Stimulated activated CD4-positive, alpha-beta T cell treated with anti-CD3 and anti-CD28 coated beads, TNF-alpha, amount 100 ng/mL, for 1 hour (primary cell): ENCODE data around the gene KMT2C.
"Not testable (repeated sequence)": the region's sequence is repeated elsewhere in the genome, so short reads cannot be mapped to it uniquely, and the experiment has no call there.

Source experiments
- DNase-seq, 3 donors: peaks; one replicate each; pipeline ENCODE4 v3.0.0-alpha.2; 2020; ENCODE audit warnings: low read depth in 3 of 3, low spot score in 1 of 3

KMT2C gene

DNA sequence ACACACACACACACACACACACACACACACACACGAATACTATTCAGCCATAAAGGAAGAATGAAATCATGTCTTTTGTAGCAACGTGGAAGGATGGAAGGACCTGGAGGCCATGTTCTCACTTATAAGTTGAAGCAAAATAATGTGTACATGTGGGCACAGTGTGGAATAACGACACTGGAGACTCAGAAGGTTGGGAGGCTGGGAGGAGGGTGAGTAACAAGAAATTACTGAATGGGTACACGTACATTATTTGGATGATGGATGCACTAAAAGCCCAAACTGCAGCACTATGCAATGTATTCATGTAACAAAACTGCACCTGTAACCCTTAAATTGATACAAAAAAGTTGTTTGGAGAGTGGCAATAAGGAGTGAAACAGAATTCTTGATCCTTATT, 32.1 kb downstream of the KMT2C start:
- DNase-seq: no peak

DNA sequence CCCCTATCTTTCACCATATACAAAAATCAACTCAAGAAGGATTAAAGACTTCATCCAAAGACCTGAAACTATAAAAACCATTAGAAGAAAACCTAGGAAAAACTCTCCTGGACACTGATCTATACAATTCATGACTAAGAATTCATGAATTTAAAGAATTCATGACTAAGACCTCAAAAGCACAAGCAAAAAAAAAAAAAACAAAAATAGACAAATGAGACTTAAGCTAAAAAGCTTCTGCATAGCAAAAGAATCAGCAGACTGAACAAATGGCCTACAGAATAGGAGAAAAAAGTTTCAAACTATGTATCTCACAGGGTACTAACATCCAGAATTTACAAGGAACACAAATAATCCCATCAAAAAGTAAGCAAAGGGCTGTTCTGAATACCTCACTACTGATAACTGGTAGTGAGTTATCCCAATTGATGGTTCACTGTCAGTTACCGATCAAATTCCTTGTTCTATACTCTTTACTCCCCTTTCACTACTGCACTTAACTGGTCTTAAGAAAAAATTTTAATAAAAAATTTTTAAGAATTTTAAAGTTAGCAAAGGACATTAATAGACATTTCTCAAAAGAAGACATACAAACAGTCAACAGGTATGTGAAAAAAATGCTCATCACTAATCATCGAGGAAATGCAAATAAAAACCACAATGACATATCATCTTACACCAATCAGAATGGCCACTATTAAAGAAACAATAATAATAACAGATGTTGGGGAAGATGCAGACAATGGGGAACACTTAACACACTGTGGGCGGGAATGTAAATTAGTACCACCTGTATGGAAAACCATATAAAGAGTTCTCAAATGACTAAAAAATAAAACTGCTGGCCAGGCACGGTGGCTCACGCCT, 33.2 kb downstream of the KMT2C start:
- no peak for DNase-seq

DNA sequence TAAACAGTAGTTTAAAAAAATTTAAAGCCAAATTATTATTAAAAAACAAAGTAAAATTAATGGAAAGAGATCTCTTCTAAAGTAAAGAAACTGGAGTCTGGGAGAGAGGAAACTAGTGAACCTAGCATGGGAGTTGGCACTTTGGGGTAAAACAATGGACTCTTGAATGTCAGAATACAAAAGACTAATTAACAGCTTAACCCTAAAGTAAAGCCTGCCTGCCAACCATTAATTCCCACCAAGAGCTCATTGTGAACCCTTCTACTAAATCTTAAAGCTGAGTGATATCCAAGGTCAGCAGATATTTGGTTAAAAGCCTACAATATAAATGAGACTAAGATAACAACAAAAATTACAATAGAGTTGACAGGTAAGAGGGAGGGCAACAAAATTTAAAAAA, 36.5 kb downstream of the KMT2C start:
- no peak for DNase-seq

DNA sequence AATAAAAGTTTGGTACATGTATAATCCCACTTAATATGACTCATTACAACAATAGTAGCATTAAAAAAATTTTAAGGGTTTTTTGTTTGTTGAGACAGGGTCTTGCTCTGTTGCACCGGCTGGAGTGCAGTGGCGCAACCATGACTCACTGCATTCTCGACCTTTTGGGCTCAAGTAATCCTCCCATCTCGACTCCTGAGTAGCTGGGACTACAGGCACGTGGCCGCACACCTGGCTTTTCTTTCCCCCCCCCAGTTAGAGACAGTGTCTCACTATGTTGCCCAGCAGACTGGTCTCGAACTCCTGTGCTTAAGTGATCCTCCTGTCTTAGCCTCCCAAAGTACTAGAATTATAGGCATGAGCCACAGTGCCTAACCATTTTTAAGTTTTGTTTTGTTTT, 40.7 kb downstream of the KMT2C start:
- DNase-seq: no peak

DNA sequence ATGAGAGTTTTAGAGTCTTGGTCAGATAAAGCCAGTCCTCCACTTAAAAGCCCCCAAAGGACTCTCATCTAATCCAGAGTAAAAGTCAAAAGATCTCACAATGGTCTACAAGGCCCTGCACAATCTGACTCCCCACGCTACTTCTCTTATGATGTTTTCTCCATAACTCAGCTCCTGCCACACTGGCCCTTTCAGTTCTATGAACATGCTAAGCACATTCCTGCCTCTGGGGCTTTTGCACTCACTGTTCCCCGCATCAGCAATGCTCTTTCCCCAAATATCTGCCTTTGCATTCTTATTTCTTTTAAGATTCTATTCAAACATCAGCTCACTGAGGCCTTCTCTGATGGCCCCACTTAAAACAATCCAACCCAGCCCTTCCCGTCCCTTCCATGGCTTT, 41.6 kb downstream of the KMT2C start:
- not testable (repeated sequence) for DNase-seq

DNA sequence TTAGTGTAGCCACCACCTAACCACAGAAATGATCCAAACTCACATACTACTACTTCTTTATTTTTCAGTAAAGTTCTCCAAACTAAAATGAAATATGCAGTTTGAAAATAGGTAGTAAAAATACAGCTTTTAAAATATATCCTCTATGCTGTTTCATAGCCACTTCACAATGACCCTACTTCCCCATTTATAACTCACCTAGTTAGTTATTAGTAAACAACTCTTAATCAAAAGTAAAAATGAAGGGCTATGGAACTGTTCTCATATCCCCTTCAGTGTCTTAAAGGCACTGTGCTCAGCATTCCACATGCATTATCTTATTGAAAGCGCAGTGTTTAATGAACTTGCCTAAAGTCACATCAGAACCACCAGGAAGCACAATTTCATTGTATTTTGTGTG, 43.5 kb downstream of the KMT2C start:
- no peak for DNase-seq

DNA sequence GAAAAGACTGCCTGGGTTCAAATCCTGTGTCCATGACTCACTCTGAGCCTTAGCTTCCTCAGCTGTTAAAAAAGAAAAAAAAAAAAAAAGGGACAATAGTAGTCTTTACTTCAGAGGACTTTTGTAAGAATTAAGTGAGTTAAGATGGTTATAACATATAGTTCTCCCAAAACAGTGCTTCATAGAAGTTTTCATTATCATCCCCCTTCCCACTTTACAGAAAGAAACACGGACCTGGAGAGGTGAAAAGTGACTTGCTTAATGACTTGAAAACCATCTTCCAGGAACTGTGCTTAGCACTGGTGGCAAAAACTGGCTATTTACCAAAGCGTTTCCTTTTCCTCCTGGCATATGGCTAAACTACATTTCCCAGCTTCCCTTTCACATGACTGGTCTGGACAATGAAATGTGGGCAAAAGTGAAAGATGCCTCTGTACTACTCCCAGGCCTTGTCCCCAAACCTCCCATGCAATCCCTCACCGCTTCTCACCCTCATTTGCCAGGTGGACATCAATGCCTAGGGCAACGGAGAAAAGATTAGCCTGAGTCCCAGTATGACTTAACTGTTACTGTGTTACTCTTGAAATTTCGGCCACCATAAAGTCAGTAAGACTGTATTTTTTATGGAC, 49.6 kb downstream of the KMT2C start:
- DNase-seq: not testable (repeated sequence)

DNA sequence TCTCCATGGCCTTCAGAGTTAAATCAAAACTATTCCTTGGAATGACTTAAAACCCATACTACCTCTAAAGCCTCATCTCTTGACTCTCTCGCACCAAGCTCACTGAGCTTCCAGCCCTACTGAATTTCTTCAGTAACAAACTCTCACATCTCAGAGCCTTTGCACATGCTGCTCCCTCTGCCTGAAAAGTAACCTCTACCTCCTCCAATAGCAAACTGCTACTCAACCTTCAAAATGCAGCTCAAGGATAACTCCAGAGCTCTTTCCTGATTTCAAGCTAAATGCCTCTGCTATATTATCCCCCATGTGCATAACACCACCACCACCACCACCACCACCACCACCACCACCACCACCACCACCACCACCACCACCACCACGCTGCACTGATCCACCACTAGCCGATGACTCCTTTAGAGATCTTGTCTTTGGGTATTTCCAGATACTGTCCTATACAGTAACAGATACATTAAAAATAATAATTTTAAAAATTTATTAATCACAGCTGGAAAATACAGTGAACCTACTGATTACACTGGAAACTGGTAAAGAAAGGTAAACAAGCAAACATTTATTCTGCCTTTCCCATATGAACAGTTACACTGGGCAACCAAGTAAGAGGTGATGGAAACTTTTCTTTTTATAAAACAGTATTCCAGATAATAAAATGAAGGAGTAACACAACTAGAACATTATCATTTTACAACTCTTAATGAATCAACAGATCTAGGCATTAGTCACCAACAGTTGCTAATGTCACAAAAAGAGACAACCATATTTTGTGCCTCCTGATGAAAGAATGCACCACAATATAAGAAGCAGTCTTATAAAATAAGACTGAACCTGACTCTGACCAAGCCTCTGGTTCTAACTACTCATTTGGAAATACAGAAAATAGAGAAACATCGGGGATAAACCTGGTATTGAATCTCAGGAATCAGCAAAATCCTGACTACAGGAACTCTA, 51.3 kb downstream of the KMT2C start:
- DNase-seq: not testable (repeated sequence)

DNA sequence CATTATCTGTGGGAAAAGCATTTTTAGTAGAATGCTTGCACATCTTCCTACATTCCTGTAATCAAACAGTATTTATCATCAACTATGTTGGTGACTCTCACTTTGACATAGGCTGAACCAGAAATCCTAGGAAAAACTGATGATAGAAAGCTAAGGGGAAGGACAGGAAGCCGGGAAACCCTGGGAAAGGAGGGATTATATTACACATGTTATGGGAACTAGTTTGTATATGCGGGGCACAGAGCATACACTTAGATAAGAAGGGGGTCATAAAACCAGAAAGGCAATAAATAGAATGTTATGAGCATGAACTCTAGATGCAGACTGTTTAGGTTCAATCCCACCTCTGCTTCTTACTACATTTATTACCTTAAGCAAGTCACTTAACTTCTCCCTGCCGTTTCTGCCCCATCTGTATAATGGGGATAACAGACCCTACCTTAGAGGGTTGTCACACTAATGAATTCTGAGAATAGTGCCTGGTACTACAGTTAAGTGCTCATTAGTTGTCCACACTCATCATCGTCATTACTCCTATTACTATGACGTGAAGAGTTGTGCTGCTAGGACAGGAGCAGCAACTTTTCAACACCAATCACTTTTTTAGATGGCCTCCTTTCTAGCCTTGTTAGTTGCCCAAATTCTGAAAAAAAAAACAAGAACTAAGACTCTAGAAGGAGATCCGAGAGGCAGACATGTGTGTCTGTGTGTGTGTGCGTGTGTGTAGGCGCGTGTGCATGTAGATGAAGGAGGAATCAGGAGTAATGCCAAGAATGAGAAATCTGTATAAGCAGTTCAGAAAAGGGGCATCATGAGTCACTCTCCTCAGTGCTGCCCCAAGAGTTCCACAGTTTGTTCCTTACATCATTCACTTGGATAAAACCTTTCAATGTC, 52.2 kb downstream of the KMT2C start:
- no peak for DNase-seq

DNA sequence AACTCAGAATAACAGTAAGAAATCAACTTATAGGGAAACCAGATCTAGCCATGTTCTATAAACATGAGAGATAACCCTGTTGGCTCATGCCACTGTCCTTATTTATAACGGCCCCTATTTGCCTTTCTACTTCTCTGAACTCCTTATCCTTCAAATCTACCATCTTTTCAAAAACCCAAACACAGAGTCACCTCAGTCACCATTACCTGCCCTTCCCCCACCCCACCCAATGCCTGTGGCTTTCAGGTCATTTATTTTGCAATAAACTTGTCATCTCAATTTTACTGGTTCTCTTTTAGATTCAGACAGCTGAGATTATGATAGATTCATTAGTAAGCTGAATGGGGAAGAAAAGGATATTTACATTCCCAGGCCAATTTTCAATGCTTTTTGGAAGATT, 53.6 kb downstream of the KMT2C start:
- DNase-seq: no peak

DNA sequence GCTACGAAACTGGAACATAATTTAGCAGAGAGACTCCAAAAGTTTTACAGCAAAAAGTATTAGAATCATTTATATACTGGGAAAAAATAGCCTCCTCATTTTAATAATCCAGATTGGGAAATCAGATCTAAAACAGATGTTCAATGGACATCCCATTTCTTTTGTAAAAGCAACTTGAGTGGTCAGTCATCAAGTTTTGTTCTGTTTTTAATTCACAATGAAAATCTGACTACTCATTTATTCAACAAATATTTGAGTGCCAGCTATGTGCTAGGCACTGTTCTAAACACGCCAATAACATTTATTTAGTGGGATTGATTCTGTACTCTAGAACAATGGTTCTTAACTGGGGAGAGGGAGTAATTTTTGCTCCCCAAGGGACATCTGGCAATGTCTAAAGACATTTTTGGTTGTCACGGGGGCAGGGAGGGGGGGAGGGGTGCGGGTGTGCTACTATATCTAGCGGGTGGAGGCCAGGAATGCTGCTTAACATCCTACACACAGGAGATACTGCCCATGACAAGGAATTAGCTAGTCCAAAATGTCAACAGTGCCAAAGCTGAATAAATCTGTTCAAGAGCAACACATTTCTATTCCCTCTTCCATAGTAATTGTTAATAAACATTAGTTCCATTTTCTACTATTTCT, 54.7 kb downstream of the KMT2C start:
- DNase-seq: not testable (repeated sequence)

DNA sequence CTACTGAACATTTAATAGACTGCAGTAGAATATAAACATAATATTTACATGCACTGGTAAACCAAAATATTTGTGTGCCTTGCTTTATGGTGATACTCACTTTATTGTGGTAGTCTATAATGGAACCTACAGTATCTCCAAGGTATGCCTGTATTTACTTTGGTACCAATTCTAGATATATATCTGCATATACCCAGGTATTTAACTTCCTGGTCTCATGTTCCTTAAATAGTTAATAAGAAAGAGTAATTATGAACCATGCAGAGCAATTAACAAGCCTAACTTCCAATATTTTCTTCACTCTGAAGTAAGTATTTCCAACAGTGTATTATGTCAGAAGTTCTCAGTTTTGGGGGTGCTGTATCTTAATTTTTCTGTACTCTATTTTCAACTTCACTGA, 57.3 kb downstream of the KMT2C start:
- not testable (repeated sequence) for DNase-seq

DNA sequence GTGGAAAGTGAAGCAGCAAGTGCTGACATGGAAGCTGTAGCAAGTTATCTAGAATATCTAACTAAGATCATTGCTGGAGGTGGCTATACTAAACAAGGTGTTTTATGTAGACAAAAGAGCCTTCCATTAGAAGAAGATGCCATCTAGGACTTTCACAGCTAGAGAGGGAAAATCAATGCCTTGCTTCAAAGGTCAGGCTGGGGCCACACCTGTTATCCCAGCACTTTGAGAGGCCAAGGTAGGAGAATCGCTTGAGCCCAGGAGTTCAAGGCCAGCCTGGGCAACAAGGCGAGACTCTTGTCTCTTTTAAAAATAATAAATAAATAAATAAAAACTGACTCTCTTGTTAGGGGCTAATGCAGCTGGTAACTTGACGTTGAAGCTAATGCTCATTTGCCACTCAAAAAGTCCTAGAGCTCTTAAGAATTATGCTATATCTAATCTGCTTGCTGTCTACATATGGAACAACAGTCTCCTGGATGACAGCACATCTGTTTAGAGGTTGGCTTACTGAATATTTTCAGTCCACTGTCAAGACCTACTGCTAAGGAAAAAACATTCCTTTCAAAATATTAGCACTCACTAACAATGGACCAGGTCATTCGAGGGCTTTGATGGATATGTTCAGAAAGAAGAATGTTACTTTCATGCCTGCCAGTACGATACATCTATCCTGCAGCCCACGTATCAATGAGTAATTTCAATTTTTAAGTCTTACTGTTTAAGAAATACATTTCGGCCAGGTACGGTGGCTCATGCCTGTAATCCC, 58.9 kb downstream of the KMT2C start:
- DNase-seq: not testable (repeated sequence)

DNA sequence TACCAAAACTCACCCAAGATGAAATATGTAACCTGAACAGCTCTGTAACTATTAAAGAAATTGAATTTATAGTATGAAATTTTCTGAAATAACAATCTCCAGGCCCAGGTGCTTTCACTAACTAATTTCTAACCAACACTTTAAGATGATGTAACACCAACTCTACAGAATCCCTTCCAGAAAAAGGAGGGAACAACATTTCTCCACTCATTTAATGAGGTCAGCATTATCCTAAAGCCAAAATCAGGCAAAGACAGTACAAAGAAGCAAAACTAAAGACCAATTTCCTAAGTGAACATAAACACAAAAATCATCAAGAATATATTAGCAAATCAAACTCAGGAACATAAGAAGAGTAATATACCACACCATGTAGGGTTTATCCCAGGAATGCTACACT, 65.5 kb downstream of the KMT2C start:
- no peak for DNase-seq

DNA sequence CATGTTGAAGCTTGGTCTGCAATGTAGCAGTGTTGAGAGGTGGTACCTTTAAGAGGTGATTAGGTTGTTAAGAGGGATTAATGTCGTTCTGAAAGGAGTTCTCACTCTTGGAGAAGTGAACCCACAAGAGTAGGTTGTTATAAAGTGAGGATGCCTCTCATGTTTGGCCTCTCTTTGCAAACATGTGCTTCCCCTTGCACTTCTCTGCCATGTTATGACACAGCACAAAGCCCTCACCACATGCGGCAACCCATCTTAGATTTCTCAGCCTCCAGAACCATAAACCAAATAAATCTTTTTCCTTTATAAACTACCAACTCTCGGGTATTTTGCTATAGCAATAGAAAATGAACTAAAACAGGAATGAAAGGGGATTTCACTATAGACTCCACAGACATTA, 66.3 kb downstream of the KMT2C start:
- DNase-seq: no peak

DNA sequence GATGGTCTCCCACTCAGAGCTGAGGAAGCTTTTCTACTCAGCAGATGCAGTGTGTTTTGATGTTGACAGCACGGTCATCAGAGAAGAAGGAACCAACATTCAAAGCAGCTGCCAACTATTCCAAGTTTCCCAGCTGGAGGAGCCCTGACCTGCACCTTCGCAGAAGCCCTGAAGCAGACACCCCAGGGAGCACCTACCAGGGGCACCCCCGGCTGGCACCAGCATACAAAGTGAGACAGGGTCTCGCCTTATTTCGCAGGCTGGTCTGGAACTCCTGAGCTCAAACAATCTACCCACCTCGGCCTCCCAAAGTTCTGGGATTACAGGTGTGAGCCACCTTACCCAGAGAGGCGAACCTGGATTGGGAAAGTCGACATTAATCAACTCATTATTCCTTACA, 68.6 kb downstream of the KMT2C start:
- no peak for DNase-seq

DNA sequence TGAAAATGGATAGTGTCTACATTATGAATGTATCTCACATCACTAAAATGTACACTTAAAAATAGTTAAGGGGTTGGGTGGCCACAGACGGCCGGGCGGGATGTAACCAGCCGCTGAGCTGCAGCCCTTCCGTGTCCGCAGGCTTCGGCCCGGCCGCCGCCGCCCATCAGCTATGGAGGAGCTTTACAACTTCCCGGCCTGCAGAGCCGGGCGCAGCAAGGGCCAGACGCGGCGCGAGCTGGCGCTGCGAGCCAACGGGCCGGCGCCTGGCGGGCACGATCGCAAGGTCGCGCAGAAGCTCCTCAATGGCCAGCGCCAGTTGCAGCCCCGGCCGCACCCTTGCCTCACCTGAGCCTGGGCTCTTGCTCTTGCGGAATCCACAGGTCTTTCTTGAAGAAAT, 69.1 kb downstream of the KMT2C start:
- DNase-seq: no peak

DNA sequence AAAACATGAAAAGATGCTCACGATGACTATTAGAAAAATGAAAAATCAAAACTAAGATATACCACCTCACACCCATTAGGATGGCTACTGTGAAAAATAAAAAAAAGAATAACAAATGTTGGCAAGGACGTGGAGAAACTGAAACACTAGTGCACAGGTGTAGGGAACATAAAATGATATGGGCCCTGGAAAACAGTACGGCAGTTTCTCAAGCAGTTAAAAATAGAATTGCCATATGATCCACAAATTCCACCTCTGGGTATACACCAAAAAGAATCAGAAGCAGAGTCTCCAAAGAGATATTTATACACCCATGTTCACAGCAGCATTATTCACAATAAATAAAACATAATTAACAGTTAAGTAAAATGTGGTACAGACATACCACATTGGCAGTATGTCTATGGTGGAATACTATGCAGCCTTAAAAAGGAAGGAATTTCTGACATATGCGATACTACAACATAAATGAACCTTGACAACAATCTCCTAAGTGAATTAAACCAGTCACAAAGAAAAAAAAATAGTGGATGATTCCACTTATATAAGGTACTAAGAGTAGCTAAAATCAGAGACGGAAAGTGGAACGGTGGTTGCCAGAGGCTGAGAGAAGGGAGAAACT, 69.7 kb downstream of the KMT2C start:
- no peak for DNase-seq

DNA sequence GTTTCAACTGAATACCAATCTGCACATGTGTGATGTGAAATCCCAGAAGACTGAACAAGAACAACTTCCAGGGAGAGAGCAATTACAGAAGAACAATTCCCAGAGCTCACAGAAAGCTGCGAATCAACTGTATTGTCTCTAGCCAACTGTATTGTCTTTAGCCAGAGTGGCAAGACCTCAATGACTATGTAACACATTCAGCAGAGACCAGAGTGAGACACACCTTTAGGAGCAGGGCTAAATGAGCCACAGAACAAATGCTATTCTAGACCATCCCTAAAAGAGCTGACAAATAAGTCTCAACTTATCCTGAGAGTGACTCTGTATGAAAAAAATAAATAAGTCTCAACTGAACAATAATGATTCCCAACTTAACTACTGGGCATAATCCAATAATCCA, 72.0 kb downstream of the KMT2C start:
- no peak for DNase-seq
